HG02884 (cell line): ENCODE results near the gene P3H2.

Source experiments
- ATAC-seq: cut with Tn5 transposase; IDR thresholded peaks from one replicate; pipeline ENCODE4 v1.9.1; 2021; ENCODE audit warnings: mild to moderate bottlenecking, moderate library complexity; ENCODE audit not compliant: unreplicated experiment

Gene P3H2

GRCh38 chr3:190019844-190020243 is 100.9 kb downstream of the P3H2 start:
- ATAC-seq = no peak

DNA sequence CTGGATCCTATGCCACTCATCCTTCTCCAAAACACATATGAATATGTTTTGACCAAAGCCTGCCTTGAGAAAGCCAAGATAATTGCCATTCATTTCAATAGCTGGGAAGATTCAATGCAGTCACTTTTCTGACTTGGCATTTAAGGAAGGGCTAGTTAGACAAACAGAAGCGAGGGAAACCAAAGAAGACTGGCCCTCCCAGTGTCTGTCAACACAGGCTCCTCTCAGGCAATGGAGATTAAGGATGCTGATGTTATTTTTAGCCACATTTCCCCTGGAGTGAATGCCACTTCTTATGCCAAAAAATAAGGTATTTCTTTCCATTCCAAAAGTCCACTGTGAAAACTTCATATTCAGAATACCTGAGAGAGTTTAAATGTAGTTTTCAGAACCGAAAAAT is 101.7 kb downstream of the P3H2 start:
- ATAC-seq = no peak

DNA sequence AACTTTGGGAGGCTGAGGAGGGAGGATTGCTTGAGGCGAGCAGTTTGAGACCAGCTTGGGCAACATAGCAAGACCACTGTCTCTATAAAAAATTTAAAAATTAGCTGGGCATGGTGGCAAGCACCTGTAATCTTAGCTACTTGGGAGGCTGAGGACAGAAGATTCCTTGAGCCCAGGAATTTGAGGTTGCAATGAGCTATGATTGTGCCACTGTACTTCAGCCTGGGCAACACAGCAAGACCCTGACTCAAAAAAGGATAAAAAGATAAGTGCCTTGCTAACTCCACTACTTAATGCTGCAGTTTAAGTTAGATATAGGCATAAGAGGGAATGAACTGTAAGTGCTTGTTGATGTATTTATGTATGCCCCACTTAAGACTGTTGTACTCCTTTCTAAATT is 102.2 kb downstream of the P3H2 start:
- ATAC-seq = no peak

- no peak for ATAC-seq
Observed at GRCh38 chr3:190017521-190018288, 103.0 kb downstream of the P3H2 start.

DNA sequence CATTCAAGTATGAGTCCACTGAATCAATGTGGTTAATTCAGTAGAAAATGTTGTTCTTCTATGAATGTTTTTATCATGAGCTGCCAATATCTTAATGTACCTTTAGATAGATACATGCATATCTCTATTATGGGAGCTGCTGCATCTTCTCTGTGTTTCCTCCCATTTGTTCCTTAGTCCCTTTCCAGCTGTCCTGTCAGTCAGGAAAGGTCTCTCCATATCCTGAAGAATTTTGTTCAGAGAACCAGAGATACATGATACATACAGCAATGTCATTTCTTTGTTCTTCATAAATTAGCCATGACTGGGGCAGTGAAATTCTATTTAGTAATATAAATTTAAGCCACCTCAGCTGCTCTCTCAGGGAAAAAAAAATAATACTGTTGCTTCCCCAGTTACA is 103.7 kb downstream of the P3H2 start:
- ATAC-seq = no peak

DNA sequence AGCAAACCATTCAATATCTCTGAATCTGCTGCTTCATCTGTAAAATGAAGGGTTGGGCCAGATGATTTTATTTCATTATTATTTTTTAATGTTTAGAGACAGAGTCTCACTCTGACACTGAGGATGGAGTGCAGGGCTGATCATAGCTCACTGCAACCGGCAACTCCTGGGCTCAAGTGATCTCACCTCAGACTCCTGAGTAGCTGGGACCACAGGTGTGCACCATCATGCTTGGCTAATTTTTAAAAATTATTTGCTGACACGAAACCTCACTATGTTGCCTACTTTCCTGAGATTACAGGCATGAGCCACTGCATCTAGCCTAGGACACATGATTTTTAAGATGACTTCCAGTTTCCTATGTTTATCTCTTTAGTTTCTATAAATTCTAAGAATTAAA is 105.8 kb downstream of the P3H2 start:
- ATAC-seq = no peak

DNA sequence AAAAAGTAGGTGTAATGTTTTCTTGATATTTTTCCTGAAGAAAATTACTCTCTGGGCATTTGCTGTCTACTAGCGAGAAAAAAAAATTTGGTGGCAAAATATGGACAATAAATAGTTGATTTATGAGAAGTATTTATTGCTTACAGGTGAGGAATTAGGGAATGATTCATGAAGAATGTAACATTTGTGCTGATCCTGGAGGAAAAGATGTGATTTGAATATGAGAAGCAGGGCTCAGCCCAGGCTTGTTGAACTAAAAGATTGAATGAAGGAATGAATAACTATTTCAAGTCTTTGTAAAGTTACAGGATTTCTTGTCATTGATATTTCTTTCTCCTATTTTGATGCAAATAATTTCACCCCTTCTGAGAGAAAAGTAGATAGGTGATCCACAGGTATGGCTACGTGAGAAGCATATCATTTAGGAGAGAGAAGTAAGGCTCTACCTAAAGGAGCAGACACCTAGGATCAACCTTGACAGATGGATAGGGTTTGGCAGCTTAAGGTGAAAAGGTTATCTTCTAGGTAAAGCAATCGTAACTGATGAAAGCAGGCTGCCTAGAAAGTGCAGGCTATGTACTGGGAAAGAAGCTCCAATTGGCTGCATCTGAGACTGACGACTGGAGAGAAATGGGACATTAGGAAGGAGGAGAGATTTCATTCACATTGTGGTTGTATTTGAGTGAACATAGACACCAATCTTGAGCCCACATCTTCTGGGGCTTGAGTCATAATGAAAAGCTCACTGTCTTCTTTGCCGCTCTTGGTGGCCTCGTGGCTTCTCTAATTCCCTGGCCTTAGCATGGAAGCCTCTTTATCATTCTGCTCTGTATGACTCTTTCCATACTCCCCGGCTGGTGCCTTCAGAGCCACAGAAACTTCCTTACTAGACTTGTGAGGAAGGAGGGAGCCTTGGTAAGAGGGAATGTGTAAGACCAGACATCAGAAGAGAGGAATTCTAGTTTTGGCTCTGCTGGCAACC is 106.5 kb downstream of the P3H2 start:
- ATAC-seq = no peak

GRCh38 chr3:190012784-190013183 is 107.9 kb downstream of the P3H2 start:
- no peak for ATAC-seq

GRCh38 chr3:190012314-190012782 is 108.3 kb downstream of the P3H2 start:
- no peak for ATAC-seq

DNA sequence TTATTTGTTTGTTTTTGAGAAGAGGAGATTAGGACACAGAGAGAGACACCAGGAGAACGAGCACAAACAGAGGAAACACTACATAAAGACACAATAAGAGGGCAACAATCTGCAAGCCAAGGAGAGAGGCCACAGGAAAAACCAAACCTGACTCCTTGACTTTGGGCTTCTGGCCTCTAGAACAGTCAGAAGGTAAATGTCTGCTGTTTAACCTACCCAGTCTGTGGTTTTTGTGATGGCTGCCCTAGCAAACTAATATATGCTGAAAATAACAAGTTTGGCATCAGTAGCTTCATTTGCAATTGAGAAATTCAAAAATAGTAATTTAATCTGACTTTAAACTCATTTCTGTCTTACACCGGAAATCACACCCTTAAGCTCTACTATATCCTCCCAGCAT is 110.2 kb downstream of the P3H2 start:
- ATAC-seq = no peak

GRCh38 chr3:190009614-190010013 is 111.1 kb downstream of the P3H2 start:
- no peak for ATAC-seq

GRCh38 chr3:190008432-190008831 is 112.3 kb downstream of the P3H2 start:
- no peak for ATAC-seq

DNA sequence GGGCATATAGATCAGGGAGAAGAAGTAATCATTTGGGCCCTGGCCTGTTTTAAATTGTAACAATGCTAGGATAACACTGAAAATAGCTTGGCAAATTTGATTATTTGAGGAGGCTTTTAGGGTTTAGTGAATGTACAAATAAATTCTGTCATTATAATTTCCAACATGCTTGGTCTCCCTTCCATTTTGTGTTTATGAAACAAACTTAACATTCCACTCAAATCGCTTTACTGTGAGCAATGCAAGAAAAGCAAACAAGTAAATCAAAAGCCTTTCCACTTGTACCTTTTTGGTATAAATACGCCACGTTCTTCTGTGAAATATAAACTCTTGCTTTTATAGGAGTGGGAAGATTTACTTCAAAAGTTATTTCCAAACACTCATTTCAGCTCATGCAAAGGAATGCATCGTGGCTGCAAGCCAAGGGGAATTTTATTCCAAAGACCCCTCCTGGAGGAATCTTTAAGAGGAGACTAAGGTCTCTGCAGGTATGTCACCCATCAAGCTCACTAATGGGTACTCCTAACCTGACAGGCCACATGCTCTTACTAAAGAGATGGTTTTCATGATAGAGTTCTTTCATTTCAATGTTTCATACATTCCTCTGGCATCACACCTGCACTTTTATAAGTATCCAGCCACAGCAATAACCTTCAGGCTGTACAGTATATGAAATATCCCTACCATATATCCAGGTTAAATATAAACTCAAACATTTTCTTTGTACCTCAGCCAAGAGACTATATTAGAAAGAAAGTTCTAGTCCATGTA is 115.2 kb downstream of the P3H2 start:
- ATAC-seq = no peak

DNA sequence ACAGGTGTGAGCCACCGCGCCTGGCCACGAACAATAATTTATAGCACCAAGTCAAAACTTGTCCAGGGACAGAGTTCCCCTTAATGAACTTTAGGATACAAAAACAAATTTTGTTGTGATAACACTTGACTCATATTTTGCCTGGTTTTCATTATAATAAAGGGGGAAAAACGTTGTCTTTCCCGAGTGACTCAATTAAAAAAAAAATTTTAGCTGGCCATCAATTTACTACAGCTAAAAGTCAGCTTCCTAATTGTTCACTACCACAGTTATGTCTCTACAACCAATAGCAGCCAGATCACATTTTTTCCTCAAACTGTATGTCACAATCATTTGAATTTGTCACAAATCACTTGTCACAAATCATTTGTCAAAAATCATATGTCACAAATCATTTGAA is 116.0 kb downstream of the P3H2 start:
- ATAC-seq = no peak

GRCh38 chr3:190003681-190004123 is 117.0 kb downstream of the P3H2 start:
- no peak for ATAC-seq

DNA sequence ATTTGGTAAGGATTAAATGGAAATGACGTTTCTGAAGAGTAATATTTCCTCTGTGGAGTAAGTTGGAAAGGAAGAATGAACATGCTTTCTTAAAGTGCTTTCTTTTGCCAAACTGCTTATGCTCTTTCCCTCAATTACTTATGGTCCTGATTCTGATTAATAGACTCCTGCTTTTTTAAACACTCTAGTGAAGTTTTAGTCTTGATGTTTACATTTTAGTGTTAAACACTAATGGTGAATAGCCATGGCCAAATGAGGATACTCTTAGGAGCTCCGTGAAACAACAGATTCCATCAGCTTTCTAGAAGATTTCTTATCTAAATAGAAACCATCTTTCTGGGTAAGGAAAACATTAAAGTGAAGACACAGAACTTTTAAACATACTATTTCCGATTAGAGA is 117.6 kb downstream of the P3H2 start:
- no peak for ATAC-seq

- ATAC-seq = no peak
Observed at GRCh38 chr3:190001426-190001825, 119.3 kb downstream of the P3H2 start.

GRCh38 chr3:190000861-190001196 is 119.9 kb downstream of the P3H2 start:
- no peak for ATAC-seq

DNA sequence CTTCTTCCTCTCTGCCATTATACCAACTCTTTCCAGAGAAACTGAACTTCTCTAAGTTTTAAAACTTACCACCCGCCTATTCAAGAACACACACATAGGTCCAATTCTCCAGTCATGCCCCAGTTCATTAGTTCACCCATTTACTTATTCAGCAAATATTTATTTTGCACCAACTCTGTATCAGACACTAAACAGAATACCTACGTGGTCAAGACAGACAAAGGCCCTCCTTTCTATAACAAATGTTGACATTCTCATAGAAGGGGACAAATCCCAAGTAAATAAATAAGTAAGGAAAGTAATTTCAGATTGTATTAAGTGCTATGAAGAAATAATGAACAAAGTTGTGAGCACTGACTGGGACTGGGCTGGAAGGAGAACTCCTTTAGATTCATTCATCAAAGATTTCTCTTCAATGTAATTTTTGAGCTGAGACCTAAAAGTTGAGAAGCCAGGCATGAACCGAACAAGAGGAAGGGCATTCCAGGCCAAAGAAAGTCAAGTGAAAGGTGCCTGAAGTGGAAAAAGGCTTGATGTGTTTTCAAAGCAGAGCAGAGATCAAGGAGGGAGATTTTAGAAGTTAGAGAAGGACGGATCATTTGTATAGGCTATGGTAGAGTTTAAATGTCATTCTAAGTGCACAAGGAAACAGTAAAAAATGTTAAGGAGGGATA is 120.4 kb downstream of the P3H2 start:
- ATAC-seq = no peak

- ATAC-seq = no peak
Observed at GRCh38 chr3:189999718-190000117, 121.0 kb downstream of the P3H2 start.

DNA sequence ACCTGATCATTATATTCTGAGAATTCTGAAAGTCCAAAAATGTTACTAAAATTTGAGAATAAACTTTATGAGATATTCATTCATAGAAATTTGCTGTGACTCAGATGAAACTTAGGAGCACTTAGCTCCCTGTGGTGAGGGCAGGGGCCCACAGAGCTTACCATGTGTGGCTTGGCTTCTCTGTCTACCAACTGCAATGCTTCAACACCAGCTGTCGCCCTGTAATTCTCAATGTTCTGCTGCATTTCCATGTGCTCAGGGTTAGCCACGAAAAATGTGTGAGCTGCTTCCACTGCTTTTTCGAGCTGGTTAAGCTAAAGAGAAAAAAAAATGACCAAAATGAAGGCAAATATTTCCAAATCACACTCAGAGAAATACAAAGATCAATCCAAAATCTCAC is 125.6 kb downstream of the P3H2 start:
- no peak for ATAC-seq
